ENCODE data around the gene SKA3. TPM values are rescaled to one million over a fixed set of nuclear protein-coding genes. Genes with fewer than 3 reads are reported as not detected.

Gene SKA3
- total and polyA plus RNA-seq, 2 of the 13 experiments (the other 11 are each of a cell fraction or from before 2014, with no cell fraction given): 7.2 to 10.8 TPM

- TF ChIP-seq ZNF362 (CRISPR knock-in tag; IDR thresholded peaks at IDR 0.05; ENCODE audit: borderline replicate concordance) (peak; percentile 64; the same call in 1 of the 2 replicates), BCL6 (CRISPR knock-in tag; IDR thresholded peaks at IDR 0.05) (no peak), ZNF121 (CRISPR knock-in tag; IDR thresholded peaks at IDR 0.05) (no peak), RFXAP (CRISPR knock-in tag; IDR thresholded peaks at IDR 0.05; ENCODE audit: borderline replicate concordance) (no peak), FOXP1 (IDR thresholded peaks at IDR 0.05) (no peak), FOXP1 (CRISPR knock-in tag; IDR thresholded peaks at IDR 0.05) (peak; percentile 42; the same call in 1 of the 2 replicates), GTF2F1 (IDR thresholded peaks at IDR 0.05; ENCODE audit: low read length) (no peak), HHEX (CRISPR knock-in tag; IDR thresholded peaks at IDR 0.05) (no peak), HIC2 (CRISPR knock-in tag; IDR thresholded peaks at IDR 0.05; ENCODE audit: low read depth) (no peak), HNF4A (CRISPR knock-in tag; IDR thresholded peaks at IDR 0.05) (no peak), ZNF780A (CRISPR knock-in tag; IDR thresholded peaks at IDR 0.05) (no peak), IRF2 (CRISPR knock-in tag; IDR thresholded peaks at IDR 0.05) (no peak), TBL1XR1 (IDR thresholded peaks at IDR 0.05; ENCODE audit: borderline replicate concordance, low read length, partially characterized antibody) (no peak), MTA3 (CRISPR knock-in tag; IDR thresholded peaks at IDR 0.05) (no peak), MLXIP (CRISPR knock-in tag; IDR thresholded peaks at IDR 0.05; ENCODE audit: borderline replicate concordance) (no peak), BRD4 (CRISPR knock-in tag; IDR thresholded peaks at IDR 0.05) (no peak), DNMT1 (CRISPR knock-in tag; IDR thresholded peaks at IDR 0.05) (no peak)
- TF ChIP-seq, protein P1, sequence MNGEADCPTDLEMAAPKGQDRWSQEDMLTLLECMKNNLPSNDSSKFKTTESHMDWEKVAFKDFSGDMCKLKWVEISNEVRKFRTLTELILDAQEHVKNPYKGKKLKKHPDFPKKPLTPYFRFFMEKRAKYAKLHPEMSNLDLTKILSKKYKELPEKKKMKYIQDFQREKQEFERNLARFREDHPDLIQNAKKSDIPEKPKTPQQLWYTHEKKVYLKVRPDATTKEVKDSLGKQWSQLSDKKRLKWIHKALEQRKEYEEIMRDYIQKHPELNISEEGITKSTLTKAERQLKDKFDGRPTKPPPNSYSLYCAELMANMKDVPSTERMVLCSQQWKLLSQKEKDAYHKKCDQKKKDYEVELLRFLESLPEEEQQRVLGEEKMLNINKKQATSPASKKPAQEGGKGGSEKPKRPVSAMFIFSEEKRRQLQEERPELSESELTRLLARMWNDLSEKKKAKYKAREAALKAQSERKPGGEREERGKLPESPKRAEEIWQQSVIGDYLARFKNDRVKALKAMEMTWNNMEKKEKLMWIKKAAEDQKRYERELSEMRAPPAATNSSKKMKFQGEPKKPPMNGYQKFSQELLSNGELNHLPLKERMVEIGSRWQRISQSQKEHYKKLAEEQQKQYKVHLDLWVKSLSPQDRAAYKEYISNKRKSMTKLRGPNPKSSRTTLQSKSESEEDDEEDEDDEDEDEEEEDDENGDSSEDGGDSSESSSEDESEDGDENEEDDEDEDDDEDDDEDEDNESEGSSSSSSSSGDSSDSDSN (CRISPR knock-in tag; IDR thresholded peaks at IDR 0.05): no peak
- TF ChIP-seq, protein P2, sequence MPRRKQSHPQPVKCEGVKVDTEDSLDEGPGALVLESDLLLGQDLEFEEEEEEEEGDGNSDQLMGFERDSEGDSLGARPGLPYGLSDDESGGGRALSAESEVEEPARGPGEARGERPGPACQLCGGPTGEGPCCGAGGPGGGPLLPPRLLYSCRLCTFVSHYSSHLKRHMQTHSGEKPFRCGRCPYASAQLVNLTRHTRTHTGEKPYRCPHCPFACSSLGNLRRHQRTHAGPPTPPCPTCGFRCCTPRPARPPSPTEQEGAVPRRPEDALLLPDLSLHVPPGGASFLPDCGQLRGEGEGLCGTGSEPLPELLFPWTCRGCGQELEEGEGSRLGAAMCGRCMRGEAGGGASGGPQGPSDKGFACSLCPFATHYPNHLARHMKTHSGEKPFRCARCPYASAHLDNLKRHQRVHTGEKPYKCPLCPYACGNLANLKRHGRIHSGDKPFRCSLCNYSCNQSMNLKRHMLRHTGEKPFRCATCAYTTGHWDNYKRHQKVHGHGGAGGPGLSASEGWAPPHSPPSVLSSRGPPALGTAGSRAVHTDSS (CRISPR knock-in tag; conservative IDR thresholded peaks at IDR 0.05): no peak
- TF ChIP-seq, protein P3, sequence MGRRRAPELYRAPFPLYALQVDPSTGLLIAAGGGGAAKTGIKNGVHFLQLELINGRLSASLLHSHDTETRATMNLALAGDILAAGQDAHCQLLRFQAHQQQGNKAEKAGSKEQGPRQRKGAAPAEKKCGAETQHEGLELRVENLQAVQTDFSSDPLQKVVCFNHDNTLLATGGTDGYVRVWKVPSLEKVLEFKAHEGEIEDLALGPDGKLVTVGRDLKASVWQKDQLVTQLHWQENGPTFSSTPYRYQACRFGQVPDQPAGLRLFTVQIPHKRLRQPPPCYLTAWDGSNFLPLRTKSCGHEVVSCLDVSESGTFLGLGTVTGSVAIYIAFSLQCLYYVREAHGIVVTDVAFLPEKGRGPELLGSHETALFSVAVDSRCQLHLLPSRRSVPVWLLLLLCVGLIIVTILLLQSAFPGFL (CRISPR knock-in tag; IDR thresholded peaks at IDR 0.05): no peak
These were observed 26.6 kb upstream of the SKA3 start (continued) for GRCh38 chr13:21202767-21203531.
